H1 (cell line): ENCODE measurements around the gene ERC1. TPM values are rescaled to one million over a fixed set of nuclear protein-coding genes. Genes with fewer than 3 reads are reported as not detected.

Experiments used
- CTCF ChIA-PET: fragments of 300-600 bp; sonication (Branson Sonifier 250); formaldehyde crosslinking; loops from one replicate; lab custom pipeline; 2021; ENCODE audit not compliant: partially characterized antibody; lab: Charles Lee
- POLR2A ChIA-PET: fragments of 300-600 bp; sonication (Branson Sonifier 250); formaldehyde crosslinking; loops from one replicate; lab custom pipeline; 2021; ENCODE audit warnings: inconsistent platforms; ENCODE audit not compliant: partially characterized antibody; lab: Charles Lee
- DNase-seq, 2 experiments: peaks; one replicate each; pipeline versions ENCODE4 v3.0.0 to v3.0.0-alpha.2; 2010 to 2022; ENCODE audit warnings: low spot score in 2 of 2, low read depth in 1 of 2, mixed read lengths in 1 of 2
- FAIRE-seq: peaks from 2 replicates; lab custom pipeline; 2011; peaks lifted over from hg19 to GRCh38; lab: Jason Lieb, UNC
- H2AFZ ChIP-seq: 2 replicates; pipeline ENCODE4 v1.8.1; 2012; ENCODE audit warnings: low read length, inconsistent platforms
- H2AK5ac ChIP-seq: 2 replicates; pipeline ENCODE4 v1.6.1; 2013; ENCODE audit warnings: low read depth, low read length
- H2BK120ac ChIP-seq: replicated peaks from 2 replicates; pipeline ENCODE3; 2013; ENCODE audit warnings: low read depth, low read length, inconsistent platforms
- H2BK12ac ChIP-seq: 2 replicates; pipeline ENCODE4 v1.6.1; 2013; ENCODE audit warnings: low read depth, low read length
- H2BK15ac ChIP-seq: 2 replicates; pipeline ENCODE4 v1.6.1; 2013; ENCODE audit warnings: low read length
- H2BK20ac ChIP-seq: 2 replicates; pipeline ENCODE4 v1.6.1; 2013; ENCODE audit warnings: low read length
- H2BK5ac ChIP-seq: 2 replicates; pipeline ENCODE4 v1.6.1; 2013; ENCODE audit warnings: low read depth, low read length
- H3K14ac ChIP-seq: 2 replicates; pipeline ENCODE4 v1.6.1; 2013; ENCODE audit warnings: inconsistent platforms; ENCODE audit not compliant: insufficient read length
- H3K18ac ChIP-seq: 2 replicates; pipeline ENCODE4 v1.6.1; 2013; ENCODE audit warnings: low read length; ENCODE audit errors: extremely low read depth
- H3K23ac ChIP-seq: 2 replicates; pipeline ENCODE4 v1.6.1; 2013; ENCODE audit warnings: inconsistent platforms; ENCODE audit not compliant: insufficient read length
- H3K23me2 ChIP-seq: 2 replicates; pipeline ENCODE4 v1.6.1; 2013; ENCODE audit warnings: low read depth, low read length
- H3K27ac ChIP-seq: 2 replicates; pipeline ENCODE4 v1.6.1; 2011; ENCODE audit warnings: low read depth, low read length, inconsistent platforms
- H3K27me3 ChIP-seq, 4 experiments: replicated peaks in 1 of 4; 1 replicate in 1 of 4; 2 replicates in 3 of 4; pipeline versions ENCODE4 v1.6.1 to v1.8.1; 2011 to 2013; ENCODE audit warnings: low read length in 3 of 4, mild to moderate bottlenecking in 3 of 4, inconsistent platforms in 2 of 4, mixed read lengths in 2 of 4, moderate library complexity in 1 of 4; ENCODE audit not compliant: control insufficient read depth in 3 of 4, insufficient read depth in 3 of 4; ENCODE audit errors: extremely low read depth in 1 of 4
- H3K36me3 ChIP-seq, 4 experiments: 2 replicates each; pipeline versions ENCODE4 v1.6.1 to v1.8.1; 2011 to 2013; ENCODE audit warnings: mild to moderate bottlenecking in 4 of 4, low read length in 3 of 4, moderate library complexity in 2 of 4, control low read depth in 1 of 4, inconsistent platforms in 1 of 4; ENCODE audit not compliant: insufficient read depth in 4 of 4, control insufficient read depth in 2 of 4
- H3K4ac ChIP-seq: replicated peaks from 2 replicates; pipeline ENCODE3; 2013; ENCODE audit warnings: low read length, low read depth, mixed read lengths, inconsistent platforms; ENCODE audit not compliant: insufficient read length
- H3K4me1 ChIP-seq, 4 experiments: replicated peaks in 1 of 4; 1 replicate in 1 of 4; 2 replicates in 3 of 4; pipeline versions ENCODE4 v1.6.1 to v1.8.1; 2011 to 2013; ENCODE audit warnings: low read length in 3 of 4, inconsistent platforms in 2 of 4, mixed read lengths in 1 of 4; ENCODE audit not compliant: insufficient read depth in 4 of 4, control insufficient read depth in 3 of 4
- H3K4me2 ChIP-seq, 2 experiments: 2 replicates each; pipeline versions ENCODE4 v1.6.1 to v1.8.1; 2011 to 2013; ENCODE audit warnings: low read depth in 2 of 2, low read length in 2 of 2, control low read depth in 1 of 2, inconsistent platforms in 1 of 2, mild to moderate bottlenecking in 1 of 2; ENCODE audit not compliant: insufficient read depth in 1 of 2
- H3K4me3 ChIP-seq, 4 experiments: fragments of 200-600, 300-600 bp in 1 of 4; sonication (generic), shearing (Covaris generic), sonication (Bioruptor Twin) in 1 of 4; 2 replicates each; pipeline versions ENCODE4 v1.5.1 to v1.8.1; 2011 to 2016; ENCODE audit warnings: low read length in 4 of 4, low read depth in 3 of 4, control low read depth in 2 of 4, inconsistent platforms in 2 of 4, mild to moderate bottlenecking in 2 of 4, mixed read lengths in 1 of 4, moderate library complexity in 1 of 4; ENCODE audit not compliant: insufficient read depth in 2 of 4; ENCODE audit errors: extremely low read depth in 1 of 4
- H3K56ac ChIP-seq: replicated peaks from 2 replicates; pipeline ENCODE3; 2013; ENCODE audit warnings: low read depth, mild to moderate bottlenecking, mixed read lengths, low read length, inconsistent platforms; ENCODE audit not compliant: insufficient read length
- H3K79me1 ChIP-seq: 2 replicates; pipeline ENCODE4 v1.6.1; 2013; ENCODE audit warnings: low read depth, low read length, control low read depth
- H3K79me2 ChIP-seq, 2 experiments: 2 replicates each; pipeline versions ENCODE4 v1.6.1 to v1.8.1; 2012 to 2013; ENCODE audit warnings: low read length in 2 of 2, mild to moderate bottlenecking in 2 of 2, inconsistent platforms in 1 of 2; ENCODE audit not compliant: insufficient read depth in 2 of 2, control insufficient read depth in 1 of 2
- H3K9ac ChIP-seq, 4 experiments: replicated peaks in 1 of 4; 1 replicate in 1 of 4; 2 replicates in 3 of 4; pipeline versions ENCODE4 v1.6.1 to v1.8.1; 2011 to 2013; ENCODE audit warnings: low read depth in 3 of 4, low read length in 3 of 4, control low read depth in 2 of 4, mild to moderate bottlenecking in 2 of 4, moderate library complexity in 2 of 4, inconsistent platforms in 1 of 4; ENCODE audit errors: extremely low read depth in 1 of 4
- H3K9me3 ChIP-seq, 2 experiments: 2 replicates each; pipeline versions ENCODE4 v1.6.1 to v1.8.1; 2012 to 2013; ENCODE audit warnings: mild to moderate bottlenecking in 2 of 2, moderate library complexity in 2 of 2, control low read depth in 1 of 2, inconsistent platforms in 1 of 2, low read depth in 1 of 2, low read length in 1 of 2, mixed read lengths in 1 of 2; ENCODE audit not compliant: insufficient read depth in 2 of 2
- H4K20me1 ChIP-seq, 2 experiments: replicated peaks in 1 of 2; 2 replicates each; pipeline versions ENCODE3 to v1.8.1; 2011 to 2013; ENCODE audit warnings: inconsistent platforms in 2 of 2, low read length in 2 of 2, mild to moderate bottlenecking in 1 of 2; ENCODE audit not compliant: insufficient read depth in 2 of 2, control insufficient read depth in 1 of 2
- H4K5ac ChIP-seq: 2 replicates; pipeline ENCODE4 v1.6.1; 2013; ENCODE audit warnings: low read length, low read depth, mixed read lengths, inconsistent platforms; ENCODE audit not compliant: insufficient read length
- H4K8ac ChIP-seq: 2 replicates; pipeline ENCODE4 v1.8.0; 2013; ENCODE audit warnings: mild to moderate bottlenecking, moderate library complexity, low read length, inconsistent platforms; ENCODE audit not compliant: insufficient read depth; ENCODE audit errors: extremely low read depth
- H4K91ac ChIP-seq: replicated peaks from 2 replicates; pipeline ENCODE3; 2013; ENCODE audit warnings: low read length, mixed read lengths, inconsistent platforms; ENCODE audit not compliant: insufficient read length
- BCL11A ChIP-seq, 2 experiments: IDR thresholded peaks; one replicate each; pipeline ENCODE4 v1.6.1; 2011; ENCODE audit warnings: low read depth in 2 of 2, low read length in 2 of 2, mild to moderate bottlenecking in 2 of 2
- CBX8 ChIP-seq: fragments of 300-800, 300-1000 bp; sonication (generic); IDR thresholded peaks from 2 replicates; pipeline ENCODE4 v1.7.1; 2016; ENCODE audit warnings: low read depth, low read length, borderline replicate concordance
- EP300 ChIP-seq, 2 experiments: IDR thresholded peaks; 1 replicate in 1 of 2; 2 replicates in 1 of 2; pipeline ENCODE4 v1.6.1; 2011 to 2012; ENCODE audit warnings: low read depth in 2 of 2, low read length in 2 of 2, mild to moderate bottlenecking in 2 of 2, borderline replicate concordance in 1 of 2, inconsistent platforms in 1 of 2, moderate library complexity in 1 of 2
- SIX5 ChIP-seq: IDR thresholded peaks from 2 replicates; pipeline ENCODE4 v1.6.1; 2011; ENCODE audit warnings: mild to moderate bottlenecking, low read depth, low read length
- SP2 ChIP-seq: IDR thresholded peaks from 2 replicates; pipeline ENCODE4 v1.6.1; 2012; ENCODE audit warnings: mild to moderate bottlenecking, low read length, inconsistent platforms
- SP4 ChIP-seq: IDR thresholded peaks from 2 replicates; pipeline ENCODE4 v1.6.1; 2012; ENCODE audit warnings: low read length, inconsistent platforms
- WGBS, 2 experiments: shearing (Covaris generic) in 1 of 2; methylation state at CpG; one replicate each; pipeline versions ENCODE4 v1.1.6 to v1.1.7; 2013 to 2015; ENCODE audit warnings: low lambda C conversion rate in 2 of 2, mixed read lengths in 2 of 2, inconsistent platforms in 1 of 2, low coverage in 1 of 2, missing lambda C conversion rate in 1 of 2; ENCODE audit not compliant: insufficient replicate concordance in 2 of 2, insufficient coverage in 1 of 2, insufficient read length in 1 of 2; ENCODE audit errors: extremely low coverage in 1 of 2, missing lambda C conversion rate in 1 of 2; 5-methylcytosine and 5-hydroxymethylcytosine counted together
- polyA plus RNA-seq, 7 experiments: library from polyadenylated mRNA; depleted of rRNA in 3 of 7; stranded (reverse) in 5 of 7; unstranded in 2 of 7; fragments of >200 nt in 5 of 7; fragments of 200-250 nt in 2 of 7; gene quantifications; 1 replicate in 5 of 7; 2 replicates in 1 of 7; 4 replicates in 1 of 7; pipeline versions ENCODE4 v1.2.1 to v1.2.3, GENCODE V29; 2011 to 2013; ENCODE audit warnings: missing spikeins in 2 of 7, mixed read lengths in 2 of 7
- total RNA-seq: library from RNA; stranded (reverse); fragmentation: NEBNext Ultra II Directional; extraction: Animal tissue kit (Norgen Biotek cat#: 25700); gene quantifications from 2 replicates; pipeline ENCODE4 v1.2.1, GENCODE V29; 2021

ERC1 gene
- total and polyA plus RNA-seq, 2 of the 8 experiments (the other 6 are each of a cell fraction or from before 2014, with no cell fraction given) = 7.8 to 45.7 TPM

GRCh38 chr12:1185460-1186182 lies 194.6 kb downstream of the ERC1 start:
- DNase-seq (no peak), FAIRE-seq (no peak)
- ChIA-PET CTCF (interaction anchor here (0.7 kb wide), 1 partner anchor 67 kb away, joined by 3 read pairs; no protein-coding TSS in a partner anchor), POLR2A (no interaction called here)
- H3K9me3 ChIP-seq = no peaks in the 10 kb centered on the region
- no peak overlapping the region for H3K4ac ChIP-seq
- H3K23me2 ChIP-seq = no peaks in the 10 kb centered on the region
- H3K56ac ChIP-seq = no peak overlapping the region
- no peak overlapping the region for H2BK12ac ChIP-seq
- no peak overlapping the region for H2BK120ac ChIP-seq
- no peak overlapping the region for H3K14ac ChIP-seq
- no peak overlapping the region for H2BK20ac ChIP-seq
- no peak overlapping the region for H3K4me2 ChIP-seq
- H3K79me2 ChIP-seq = no peaks in the 10 kb centered on the region
- H3K4me1 ChIP-seq = no peaks in the 10 kb centered on the region
- no peak overlapping the region for H4K5ac ChIP-seq
- H2AFZ ChIP-seq = no peak overlapping the region
- no peak overlapping the region for H3K23ac ChIP-seq
- no peak overlapping the region for H3K18ac ChIP-seq
- H4K91ac ChIP-seq = no peak overlapping the region
- no peak overlapping the region for H4K8ac ChIP-seq
- no peak overlapping the region for H3K27ac ChIP-seq
- no peaks in the 10 kb centered on the region for H3K79me1 ChIP-seq
- no peak overlapping the region for H3K9ac ChIP-seq
- peaks cover 0 to 14% (median 0%) of the 10 kb centered on the region in 4 experiments; a peak in 1 of 8 replicates for H3K36me3 ChIP-seq
- H2BK15ac ChIP-seq = no peak overlapping the region
- no peak overlapping the region for H2BK5ac ChIP-seq
- H4K20me1 ChIP-seq = no peaks in the 10 kb centered on the region
- no peak overlapping the region for H3K4me3 ChIP-seq
- H3K27me3 ChIP-seq = no peaks in the 10 kb centered on the region
- no peak overlapping the region for H2AK5ac ChIP-seq
- WGBS, 2 experiments = 67% methylated on average over 3 of the region's 3 CpGs; no CpG with 5 or more reads in 1 of the 2 experiments
- no peak for TF ChIP-seq SP4
- no peak for TF ChIP-seq SIX5
- no peak for TF ChIP-seq EP300 (IDR thresholded peaks at IDR 0.05; ENCODE audit: borderline replicate concordance in 1 of 2, low read depth in 2 of 2, low read length in 2 of 2)
- TF ChIP-seq BCL11A (IDR thresholded peaks at IDR 0.05; ENCODE audit: low read depth in 2 of 2, low read length in 2 of 2) = no peak
- no peak for TF ChIP-seq SP2
- TF ChIP-seq CBX8 = no peak
